Breast epithelium (tissue), 4 donors: ENCODE measurements around the gene AGAP1. TPM values are rescaled to one million over a fixed set of nuclear protein-coding genes. Genes with fewer than 3 reads are reported as not detected.

ENCODE experiments used
- DNase-seq, 2 donors: peaks; one replicate each; pipeline ENCODE4 v3.0.0-alpha.2; 2019; ENCODE audit warnings: low spot score in 2 of 2
- H3K27ac ChIP-seq, 2 donors: fragments of 200-600 bp; sonication (generic) in 1 of 2; one replicate each; pipeline ENCODE4 v1.5.1; 2016 to 2019; ENCODE audit warnings: mild to moderate bottlenecking in 1 of 2
- H3K27me3 ChIP-seq, 2 donors: fragments of 200-600 bp; sonication (generic) in 1 of 2; one replicate each; pipeline versions ENCODE4 v1.5.1 to v1.6.0; 2017 to 2019; ENCODE audit warnings: control low read depth in 1 of 2, mild to moderate bottlenecking in 1 of 2
- H3K36me3 ChIP-seq: fragments of 200-600 bp; one replicate; pipeline ENCODE4 v1.5.1; 2019
- H3K4me1 ChIP-seq, 2 donors: fragments of 200-600 bp; sonication (generic); one replicate each; pipeline ENCODE4 v1.5.1; 2016 to 2019; ENCODE audit warnings: control low read depth in 1 of 2
- H3K4me3 ChIP-seq, 3 donors: fragments of 200-600 bp; sonication (generic); 1 replicate in 2 of 3; 2 replicates in 1 of 3; pipeline ENCODE4 v1.5.1; 2016 to 2019; ENCODE audit warnings: mild to moderate bottlenecking in 3 of 3, moderate library complexity in 2 of 3
- H3K9me3 ChIP-seq, 2 donors: fragments of 200-600 bp; sonication (generic) in 1 of 2; one replicate each; pipeline ENCODE4 v1.5.1; 2016 to 2019; ENCODE audit warnings: control low read depth in 1 of 2
- CTCF ChIP-seq, 3 donors: fragments of 450-650 bp; IDR thresholded peaks; one replicate each; pipeline ENCODE4 v1.5.1; 2016 to 2017; ENCODE audit warnings: antibody characterized with exemption in 3 of 3, mild to moderate bottlenecking in 3 of 3, moderate library complexity in 3 of 3
- POLR2A ChIP-seq: fragments of 450-650 bp; IDR thresholded peaks from one replicate; pipeline ENCODE4 v1.6.1; 2016; ENCODE audit warnings: antibody characterized with exemption, mild to moderate bottlenecking, moderate library complexity
- POLR2AphosphoS5 ChIP-seq, 3 donors: sonication (generic); formaldehyde crosslinking; IDR thresholded peaks; one replicate each; pipeline ENCODE4 v1.6.1; 2017; ENCODE audit warnings: antibody characterized with exemption in 3 of 3
- intact Hi-C: fragments of 100-400 bp; cut with DNase I; formaldehyde crosslinking; loops from one replicate; pipeline ENCODE4 v1.15.1; 2023; ENCODE audit warnings: low total_unique reads
- total RNA-seq, 3 donors: library from RNA; depleted of rRNA; stranded (reverse); fragments of >200 nt; gene quantifications; one replicate each; pipeline ENCODE4 v1.1.0, GENCODE V29; 2016

The AGAP1 gene
- total RNA-seq, 3 donors from 2014 or later = 19.7 to 27.1 (median 25.9) TPM

GRCh38 chr2:235956281-235956970, 462.6 kb downstream of the AGAP1 start:
- H3K36me3 ChIP-seq = no peaks in the 10 kb centered on the region
- H3K27me3 ChIP-seq = no peaks in the 10 kb centered on the region
- no peak for DNase-seq

GRCh38 chr2:235957251-235957650, 463.4 kb downstream of the AGAP1 start:
- no peaks in the 10 kb centered on the region for H3K9me3 ChIP-seq
- no peak for DNase-seq
- no peaks in the 10 kb centered on the region for H3K4me1 ChIP-seq
- H3K36me3 ChIP-seq = no peaks in the 10 kb centered on the region
- H3K27ac ChIP-seq = no peak overlapping the region
- intact Hi-C loops = no loop called here
- TF ChIP-seq POLR2AphosphoS5 (IDR thresholded peaks at IDR 0.05) (no peak), POLR2A (no peak), CTCF (IDR thresholded peaks at IDR 0.05) (no peak)
- no peaks in the 10 kb centered on the region for H3K27me3 ChIP-seq
- no peak overlapping the region for H3K4me3 ChIP-seq

More at GRCh38 chr2:235956281-235956970, 462.6 kb downstream of the AGAP1 start:
- intact Hi-C loops = no loop called here
- H3K4me3 ChIP-seq = no peak overlapping the region
- no peak overlapping the region for H3K27ac ChIP-seq
- TF ChIP-seq CTCF (IDR thresholded peaks at IDR 0.05) = no peak
- TF ChIP-seq POLR2A = no peak
- no peak for TF ChIP-seq POLR2AphosphoS5 (IDR thresholded peaks at IDR 0.05)
- H3K9me3 ChIP-seq = no peaks in the 10 kb centered on the region
- no peaks in the 10 kb centered on the region for H3K4me1 ChIP-seq

GRCh38 chr2:235958221-235958930, 464.5 kb downstream of the AGAP1 start:
- intact Hi-C loops = no loop called here
- Histone ChIP-seq H3K4me1 (no peaks in the 10 kb centered on the region), H3K9me3 (no peaks in the 10 kb centered on the region), H3K4me3 (no peak overlapping the region), H3K27ac (no peak overlapping the region), H3K27me3 (no peaks in the 10 kb centered on the region), H3K36me3 (no peaks in the 10 kb centered on the region)
- TF ChIP-seq POLR2AphosphoS5 (IDR thresholded peaks at IDR 0.05) (no peak), POLR2A (no peak), CTCF (IDR thresholded peaks at IDR 0.05) (no peak)
- DNase-seq = no peak

- no peaks in the 10 kb centered on the region for H3K27me3 ChIP-seq
- no peaks in the 10 kb centered on the region for H3K9me3 ChIP-seq
- H3K27ac ChIP-seq = no peak overlapping the region
- no peak for DNase-seq
- TF ChIP-seq CTCF (IDR thresholded peaks at IDR 0.05) (no peak), POLR2A (no peak), POLR2AphosphoS5 (IDR thresholded peaks at IDR 0.05) (no peak)
- H3K36me3 ChIP-seq = no peaks in the 10 kb centered on the region
- intact Hi-C loops = no loop called here
- H3K4me3 ChIP-seq = no peak overlapping the region
- no peaks in the 10 kb centered on the region for H3K4me1 ChIP-seq
These were observed 465.1 kb downstream of the AGAP1 start for GRCh38 chr2:235958931-235959410.
